Right lobe of liver (tissue), 4 donors: ENCODE results near the gene GMIP.

Source experiments
- CTCF ChIP-seq, 4 donors: fragments of 200-600 bp in 3 of 4; fragments of 450-650 bp in 1 of 4; IDR thresholded peaks; one replicate each; pipeline versions ENCODE4 v1.5.1 to v1.8.0; 2016 to 2022; ENCODE audit warnings: antibody characterized with exemption in 4 of 4, mild to moderate bottlenecking in 2 of 4
- POLR2A ChIP-seq: fragments of 450-650 bp; IDR thresholded peaks from one replicate; pipeline ENCODE4 v1.6.1; 2017; ENCODE audit warnings: antibody characterized with exemption, mild to moderate bottlenecking
- donor health status: DM: no; HTN: no; CAD: no.
- donor health status: DM: no; HTN: no; CAD: no.
- donor health status: DM: no; HTN: yes; CAD: no.

- TF ChIP-seq CTCF (IDR thresholded peaks at IDR 0.05) (no peak), POLR2A (no peak)
Observed at GRCh38 chr19:19634516-19635312, 8.7 kb downstream of the GMIP start.
